Measurements from ENCODE around the gene ZNF57. TPM values are rescaled to one million over a fixed set of nuclear protein-coding genes. Genes with fewer than 3 reads are reported as not detected.
A peak's percentile ranks its signal among the peaks of the same experiment; 100 is the strongest.

Gene ZNF57
- total and polyA plus RNA-seq, 9 of the 15 experiments (the other 6 are each of a cell fraction or from before 2014, with no cell fraction given), result 3.9 to 13.5 (median 7.8) TPM

- TF ChIP-seq RAD21 (CRISPR knock-in tag; conservative IDR thresholded peaks at IDR 0.05 in 1 of 2, IDR thresholded peaks at IDR 0.05 in 1 of 2) (no peak), ZBTB8A (IDR thresholded peaks at IDR 0.05; ENCODE audit: partially characterized antibody) (no peak), ZNF41 (CRISPR knock-in tag; conservative IDR thresholded peaks at IDR 0.05) (no peak), TCF3 (CRISPR knock-in tag; IDR thresholded peaks at IDR 0.05) (peak; percentile 88), ILK (tag; IDR thresholded peaks at IDR 0.05; ENCODE audit: borderline replicate concordance, low read depth) (no peak), ZNF239 (CRISPR knock-in tag; IDR thresholded peaks at IDR 0.05) (no peak), NFYB (IDR thresholded peaks at IDR 0.05; ENCODE audit: extremely low read depth, insufficient read length) (no peak), RBM25 (IDR thresholded peaks at IDR 0.05; ENCODE audit: low read depth, low read length, severe bottlenecking) (no peak), USF2 (CRISPR knock-in tag; IDR thresholded peaks at IDR 0.05) (no peak), TFE3 (CRISPR knock-in tag; IDR thresholded peaks at IDR 0.05) (no peak), LEF1 (IDR thresholded peaks at IDR 0.05) (peak; percentile 87; the same call in 1 of the 2 replicates), NFIC (IDR thresholded peaks at IDR 0.05) (peak; percentile 51), RBM15 (IDR thresholded peaks at IDR 0.05; ENCODE audit: insufficient read depth, low read length) (no peak), MBD2 (IDR thresholded peaks at IDR 0.05; ENCODE audit: borderline replicate concordance, low read depth) (0 out of 2 replicates have a peak, but pooled peaks have one; percentile 4), ZNF830 (CRISPR knock-in tag; IDR thresholded peaks at IDR 0.05) (no peak), CEBPG (CRISPR knock-in tag; IDR thresholded peaks at IDR 0.05) (peak; percentile 71; the same call in 1 of the 2 replicates), CEBPG (tag; conservative IDR thresholded peaks at IDR 0.05 in 1 of 2, IDR thresholded peaks at IDR 0.05 in 1 of 2) (peak; percentile 73 to 80), FOXJ3 (CRISPR knock-in tag; IDR thresholded peaks at IDR 0.05) (no peak), TFAM (CRISPR knock-in tag; conservative IDR thresholded peaks at IDR 0.05) (no peak), ETV6 (IDR thresholded peaks at IDR 0.05; ENCODE audit: borderline replicate concordance in 1 of 2, low read depth in 2 of 2, low read length in 1 of 2) (no peak), ETV6 (CRISPR knock-in tag; IDR thresholded peaks at IDR 0.05; ENCODE audit: borderline replicate concordance) (no peak), CREB3 (tag; conservative IDR thresholded peaks at IDR 0.05; ENCODE audit: low read depth) (no peak)
These were observed 35.2 kb upstream of the ZNF57 start (continued) for GRCh38 chr19:2865334-2866100.

All from K562 (cell line).